KOPT-K1 (cell line): Measurements from ENCODE around the gene LILRB2.

Experiments used
- H3K27ac ChIP-seq: fragments of 200-600 bp; sonication (generic); 2 replicates; pipeline ENCODE4 v1.5.1; 2016; ENCODE audit warnings: antibody characterized with exemption, mild to moderate bottlenecking, low read depth, low read length; ENCODE audit not compliant: poor library complexity, severe bottlenecking
- H3K36me3 ChIP-seq: fragments of 200-600 bp; sonication (generic); 2 replicates; pipeline ENCODE4 v1.5.1; 2017; ENCODE audit warnings: antibody characterized with exemption, mild to moderate bottlenecking, low read length, moderate library complexity; ENCODE audit not compliant: insufficient read depth
- H3K9me3 ChIP-seq: fragments of 200-600 bp; sonication (generic); 2 replicates; pipeline ENCODE4 v1.5.1; 2017; ENCODE audit warnings: antibody characterized with exemption, low read length, mild to moderate bottlenecking; ENCODE audit not compliant: insufficient read depth, poor library complexity, severe bottlenecking

The LILRB2 gene

DNA sequence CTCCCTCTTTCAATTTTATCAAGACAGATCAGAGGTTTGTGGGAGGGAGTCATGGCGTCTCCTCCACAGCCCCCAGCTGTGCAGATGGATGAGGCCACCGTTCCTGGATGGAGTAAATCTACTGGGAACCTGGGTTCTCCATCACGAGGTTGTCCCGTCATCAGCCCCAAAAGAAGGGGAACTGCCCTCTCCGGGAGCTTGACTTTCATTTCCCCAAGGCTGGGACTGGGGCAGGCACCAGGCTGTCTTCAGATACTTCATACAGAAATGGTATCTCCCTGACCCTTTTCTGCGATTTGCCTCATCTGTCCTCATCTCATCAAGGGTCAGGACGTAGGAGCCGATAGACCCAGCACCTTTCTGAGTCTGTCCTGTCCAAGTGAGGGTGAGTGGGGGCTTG is 9.8 kb downstream of the LILRB2 start:
- H3K27ac ChIP-seq: no peak overlapping the region
- no peaks in the 10 kb centered on the region for H3K36me3 ChIP-seq
- no peaks in the 10 kb centered on the region for H3K9me3 ChIP-seq

DNA sequence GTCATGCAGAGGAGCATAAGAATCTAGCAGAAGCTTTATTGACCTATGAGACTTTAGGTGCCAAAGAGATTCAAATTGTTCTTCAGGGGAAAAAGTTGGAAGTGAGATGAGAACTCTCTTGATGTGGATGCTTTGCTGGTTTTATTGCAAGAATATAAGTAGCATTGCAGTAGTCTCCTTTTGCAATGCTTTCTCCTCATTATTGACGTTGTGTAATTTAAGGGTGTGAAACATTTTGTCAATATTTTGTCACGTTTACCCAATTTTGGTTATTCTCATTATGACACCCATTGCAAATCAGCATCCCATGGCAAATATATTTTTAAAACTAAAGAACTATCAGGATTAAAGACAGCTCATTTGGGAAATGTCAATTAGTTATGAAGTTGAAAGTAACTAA is 12.0 kb downstream of the LILRB2 start:
- no peak overlapping the region for H3K27ac ChIP-seq
- H3K9me3 ChIP-seq: no peaks in the 10 kb centered on the region
- no peaks in the 10 kb centered on the region for H3K36me3 ChIP-seq

GRCh38 chr19:54266133-54266532 is 14.8 kb downstream of the LILRB2 start:
- Histone ChIP-seq H3K9me3 (no peaks in the 10 kb centered on the region), H3K27ac (no peak overlapping the region), H3K36me3 (no peaks in the 10 kb centered on the region)

GRCh38 chr19:54262470-54262869 is 18.4 kb downstream of the LILRB2 start:
- no peaks in the 10 kb centered on the region for H3K9me3 ChIP-seq
- no peaks in the 10 kb centered on the region for H3K36me3 ChIP-seq
- no peak overlapping the region for H3K27ac ChIP-seq

- Histone ChIP-seq H3K36me3 (no peaks in the 10 kb centered on the region), H3K9me3 (no peaks in the 10 kb centered on the region), H3K27ac (no peak overlapping the region)
Measured at GRCh38 chr19:54262066-54262465, 18.8 kb downstream of the LILRB2 start.

- no peaks in the 10 kb centered on the region for H3K9me3 ChIP-seq
- H3K36me3 ChIP-seq: no peaks in the 10 kb centered on the region
- no peak within 1 kb of the TSS for H3K27ac ChIP-seq
Measured at GRCh38 chr19:54257116-54257480, 23.8 kb downstream of the LILRB2 start, which contains the start of gene LILRB5. TSS of gene LILRB5 (minus strand) at chr19:54257273. CDS start at chr19:54257193, 80 bp downstream.

- H3K9me3 ChIP-seq: no peaks in the 10 kb centered on the region
- no peak overlapping the region for H3K27ac ChIP-seq
- no peaks in the 10 kb centered on the region for H3K36me3 ChIP-seq
Measured at GRCh38 chr19:54256250-54257115, 24.4 kb downstream of the LILRB2 start.

GRCh38 chr19:54255105-54255775 is 25.7 kb downstream of the LILRB2 start:
- no peak overlapping the region for H3K27ac ChIP-seq
- H3K36me3 ChIP-seq: no peaks in the 10 kb centered on the region
- H3K9me3 ChIP-seq: no peaks in the 10 kb centered on the region

- Histone ChIP-seq H3K9me3 (no peaks in the 10 kb centered on the region), H3K27ac (no peak overlapping the region), H3K36me3 (no peaks in the 10 kb centered on the region)
Measured at GRCh38 chr19:54254195-54254906, 26.6 kb downstream of the LILRB2 start.

GRCh38 chr19:54253331-54254194 is 27.3 kb downstream of the LILRB2 start:
- no peaks in the 10 kb centered on the region for H3K9me3 ChIP-seq
- no peak overlapping the region for H3K27ac ChIP-seq
- H3K36me3 ChIP-seq: no peaks in the 10 kb centered on the region

DNA sequence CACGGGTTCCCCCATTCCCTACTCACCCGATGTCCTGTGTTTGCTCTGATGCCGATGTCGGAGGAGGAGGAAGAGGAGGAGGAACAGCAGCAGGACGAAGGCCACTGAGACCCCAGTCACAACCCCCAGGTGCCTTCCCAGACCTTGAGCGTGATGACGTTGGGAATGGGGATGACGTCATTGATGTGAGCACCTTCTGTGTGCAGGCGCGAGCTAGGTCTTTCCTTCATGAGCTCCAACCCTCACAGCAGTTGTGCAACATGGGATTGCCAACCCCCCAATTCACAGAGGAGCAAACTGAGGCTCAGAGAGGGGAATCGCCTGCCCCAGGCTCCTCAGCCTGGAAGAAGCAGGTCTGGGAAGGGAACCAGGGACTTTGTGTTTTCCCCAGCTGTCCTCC is 28.1 kb downstream of the LILRB2 start:
- no peaks in the 10 kb centered on the region for H3K36me3 ChIP-seq
- no peak overlapping the region for H3K27ac ChIP-seq
- no peaks in the 10 kb centered on the region for H3K9me3 ChIP-seq

- no peaks in the 10 kb centered on the region for H3K9me3 ChIP-seq
- H3K27ac ChIP-seq: no peak overlapping the region
- no peaks in the 10 kb centered on the region for H3K36me3 ChIP-seq
Measured at GRCh38 chr19:54252243-54252642, 28.7 kb downstream of the LILRB2 start.

DNA sequence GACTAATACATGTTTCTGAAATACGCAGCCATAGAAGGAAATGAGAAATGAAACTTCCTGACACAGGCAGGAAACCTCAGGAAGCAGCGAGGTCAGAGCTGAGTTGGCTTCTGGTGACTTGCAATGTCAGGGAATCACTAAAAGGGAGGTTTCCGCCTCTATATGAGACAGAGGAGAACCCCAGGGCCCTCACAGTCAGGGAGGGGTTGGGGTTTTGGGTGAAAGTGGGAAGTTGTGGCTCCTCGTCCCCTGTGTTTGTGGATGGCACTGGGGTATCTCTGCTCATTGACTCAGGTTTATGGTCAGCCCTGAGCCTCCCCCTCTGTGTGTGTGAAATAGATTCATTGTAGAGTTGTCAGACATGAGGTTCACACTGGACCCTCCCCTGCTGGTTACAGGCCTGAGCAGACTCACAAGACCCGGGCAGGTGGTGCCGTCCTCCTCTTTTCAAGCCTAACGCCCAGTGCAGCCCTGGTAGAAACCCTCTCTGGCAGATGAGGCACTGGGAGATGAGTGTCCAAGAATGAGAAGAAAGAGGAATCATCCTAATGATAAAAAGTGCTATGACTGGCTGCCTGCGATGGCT is 32.8 kb downstream of the LILRB2 start:
- Histone ChIP-seq H3K9me3 (no peaks in the 10 kb centered on the region), H3K27ac (no peak overlapping the region), H3K36me3 (no peaks in the 10 kb centered on the region)
